Measurements from ENCODE around the gene ZNF830. TPM values are rescaled to one million over a fixed set of nuclear protein-coding genes. Genes with fewer than 3 reads are reported as not detected.

ZNF830 gene
- total RNA-seq, 1 experiment from 2014 or later = 11.1 TPM

- no peak overlapping the region for H3K9ac ChIP-seq (ENCODE audit: low read length)
- peaks cover 38 to 49% of the 10 kb centered on the region in 2 experiments; a peak in 3 of 4 replicates for H3K36me3 ChIP-seq (ENCODE audit: control insufficient read depth in 1 of 2, insufficient read depth in 2 of 2, low read length in 2 of 2)
- intact Hi-C loops (cut with micrococcal nuclease) = no loop called here
- CTCF ChIA-PET = no interaction called here
- H2AFZ ChIP-seq (ENCODE audit: low read depth, low read length, poor library complexity, severe bottlenecking) = no peak overlapping the region
- no TSS peak for BruUV-seq (replicated peaks)
- no peak overlapping the region for H3K4me2 ChIP-seq (ENCODE audit: low read length)
- ATAC-seq = no peak
- no peak for DNase-seq (ENCODE audit: low read depth, low spot score)
- H3K27me3 ChIP-seq (ENCODE audit: insufficient read depth, low read length) = no peaks in the 10 kb centered on the region
- no peaks in the 10 kb centered on the region for H4K20me1 ChIP-seq (ENCODE audit: insufficient read depth)
- peaks cover 4% of the 10 kb centered on the region; the same call in 1 of the 2 replicates for H3K79me2 ChIP-seq (ENCODE audit: insufficient read depth, low read length)
- POLR2A ChIA-PET = no interaction called here
- no peaks in the 10 kb centered on the region for H3K9me3 ChIP-seq (ENCODE audit: control insufficient read depth in 1 of 2, insufficient read depth in 1 of 2, low read depth in 1 of 2, low read length in 2 of 2)
- no peak for TF ChIP-seq SP1 (IDR thresholded peaks at IDR 0.05; ENCODE audit: low read depth)
- no peak for TF ChIP-seq SRF (IDR thresholded peaks at IDR 0.05; ENCODE audit: low read depth)
- no peak for TF ChIP-seq ZFX (IDR thresholded peaks at IDR 0.05)
- TF ChIP-seq EZH2 (IDR thresholded peaks at IDR 0.05) = no peak
- TF ChIP-seq ZBTB33 (IDR thresholded peaks at IDR 0.05; ENCODE audit: extremely low read depth, insufficient replicate concordance, low read length) = no peak
- no peak for TF ChIP-seq SIN3A (IDR thresholded peaks at IDR 0.05; ENCODE audit: low read depth)
- no peak for TF ChIP-seq JUND (IDR thresholded peaks at IDR 0.05)
- no peak for TF ChIP-seq YY1 (IDR thresholded peaks at IDR 0.05; ENCODE audit: extremely low read depth, insufficient replicate concordance, low read depth, low read length)
- TF ChIP-seq POLR2A (IDR thresholded peaks at IDR 0.05; ENCODE audit: borderline replicate concordance, extremely low read depth, insufficient read depth, insufficient read length) = no peak
- no peak for TF ChIP-seq CEBPB (IDR thresholded peaks at IDR 0.05; ENCODE audit: low read depth)
- TF ChIP-seq, protein P1, sequence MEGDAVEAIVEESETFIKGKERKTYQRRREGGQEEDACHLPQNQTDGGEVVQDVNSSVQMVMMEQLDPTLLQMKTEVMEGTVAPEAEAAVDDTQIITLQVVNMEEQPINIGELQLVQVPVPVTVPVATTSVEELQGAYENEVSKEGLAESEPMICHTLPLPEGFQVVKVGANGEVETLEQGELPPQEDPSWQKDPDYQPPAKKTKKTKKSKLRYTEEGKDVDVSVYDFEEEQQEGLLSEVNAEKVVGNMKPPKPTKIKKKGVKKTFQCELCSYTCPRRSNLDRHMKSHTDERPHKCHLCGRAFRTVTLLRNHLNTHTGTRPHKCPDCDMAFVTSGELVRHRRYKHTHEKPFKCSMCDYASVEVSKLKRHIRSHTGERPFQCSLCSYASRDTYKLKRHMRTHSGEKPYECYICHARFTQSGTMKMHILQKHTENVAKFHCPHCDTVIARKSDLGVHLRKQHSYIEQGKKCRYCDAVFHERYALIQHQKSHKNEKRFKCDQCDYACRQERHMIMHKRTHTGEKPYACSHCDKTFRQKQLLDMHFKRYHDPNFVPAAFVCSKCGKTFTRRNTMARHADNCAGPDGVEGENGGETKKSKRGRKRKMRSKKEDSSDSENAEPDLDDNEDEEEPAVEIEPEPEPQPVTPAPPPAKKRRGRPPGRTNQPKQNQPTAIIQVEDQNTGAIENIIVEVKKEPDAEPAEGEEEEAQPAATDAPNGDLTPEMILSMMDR (IDR thresholded peaks at IDR 0.05 in 2 of 3, conservative IDR thresholded peaks at IDR 0.05 in 1 of 3; ENCODE audit: borderline replicate concordance in 1 of 3, insufficient read depth in 1 of 3, low read depth in 2 of 3, low read length in 2 of 3) = no peak
- TF ChIP-seq EGR1 (IDR thresholded peaks at IDR 0.05; ENCODE audit: low read depth) = no peak
- no peak for TF ChIP-seq TCF7L2 (IDR thresholded peaks at IDR 0.05; ENCODE audit: borderline replicate concordance, extremely low read depth, insufficient read depth, insufficient read length)
- no peak for TF ChIP-seq RAD21 (IDR thresholded peaks at IDR 0.05; ENCODE audit: low read depth)
- TF ChIP-seq CBX3 (IDR thresholded peaks at IDR 0.05; ENCODE audit: low read depth) = no peak
- no peak for TF ChIP-seq POLR2AphosphoS5 (IDR thresholded peaks at IDR 0.05; ENCODE audit: low read depth, low read length)
- TF ChIP-seq ELF1 (IDR thresholded peaks at IDR 0.05; ENCODE audit: borderline replicate concordance, low read depth) = no peak
- no peaks in the 10 kb centered on the region for H3K4me1 ChIP-seq (ENCODE audit: control insufficient read depth in 1 of 2, insufficient read depth in 2 of 2, low read length in 2 of 2)
- RAD21 ChIA-PET (ENCODE audit: low non-redundant PET in 1 of 2, low total read pairs in 2 of 2, uncharacterized antibody in 2 of 2, unreplicated experiment in 2 of 2) = no interaction called here
- H3K4me3 ChIP-seq (replicated peaks in 1 of 2; ENCODE audit: low read depth in 1 of 2, low read length in 2 of 2) = no peak overlapping the region
- H3K9me2 ChIP-seq (ENCODE audit: insufficient read depth) = no peaks in the 10 kb centered on the region
- H3K27ac ChIP-seq (ENCODE audit: low read depth, low read length) = no peak overlapping the region
Observed at GRCh38 chr17:34988644-34989043, 27.3 kb downstream of the ZNF830 start.
